Mesenchymal stem cell (in vitro differentiated cells and primary cell): ENCODE data around the gene PODXL.
A peak's percentile ranks its signal among the peaks of the same experiment; 100 is the strongest.

Source experiments
- DNase-seq: peaks from one replicate; pipeline ENCODE4 v3.0.0-alpha.2; 2013
- H2AFZ ChIP-seq: one replicate; pipeline ENCODE4 v1.6.1; 2013; ENCODE audit warnings: low read depth, mild to moderate bottlenecking, control low read depth, inconsistent platforms, low read length, moderate library complexity
- H2AK5ac ChIP-seq: 2 replicates; pipeline ENCODE4 v1.6.1; 2013; ENCODE audit warnings: low read length, moderate library complexity, mild to moderate bottlenecking, inconsistent platforms; ENCODE audit not compliant: severe bottlenecking
- H2BK120ac ChIP-seq: one replicate; pipeline ENCODE4 v1.6.1; 2013; ENCODE audit warnings: low read depth, mild to moderate bottlenecking, inconsistent platforms, low read length, moderate library complexity
- H2BK12ac ChIP-seq, 2 experiments: one replicate each; pipeline ENCODE4 v1.6.1; 2013; ENCODE audit warnings: inconsistent platforms in 2 of 2, low read length in 2 of 2, mild to moderate bottlenecking in 2 of 2, moderate library complexity in 2 of 2, control low read depth in 1 of 2
- H2BK15ac ChIP-seq: one replicate; pipeline ENCODE4 v1.6.1; 2013; ENCODE audit warnings: mild to moderate bottlenecking, low read depth, inconsistent platforms; ENCODE audit not compliant: poor library complexity, severe bottlenecking
- H2BK5ac ChIP-seq: 2 replicates; pipeline ENCODE4 v1.6.1; 2013; ENCODE audit warnings: low read depth, mild to moderate bottlenecking, low read length, control low read depth, inconsistent platforms; ENCODE audit not compliant: poor library complexity, severe bottlenecking
- H3K14ac ChIP-seq, 2 experiments: one replicate each; pipeline ENCODE4 v1.6.1; 2013; ENCODE audit warnings: inconsistent platforms in 2 of 2, low read length in 2 of 2, control low read depth in 1 of 2, mild to moderate bottlenecking in 1 of 2, moderate library complexity in 1 of 2
- H3K18ac ChIP-seq, 2 experiments: one replicate each; pipeline ENCODE4 v1.6.1; 2013; ENCODE audit warnings: inconsistent platforms in 2 of 2, low read length in 2 of 2, control low read depth in 1 of 2, low read depth in 1 of 2, mild to moderate bottlenecking in 1 of 2
- H3K23ac ChIP-seq, 2 experiments: one replicate each; pipeline ENCODE4 v1.6.1; 2013; ENCODE audit warnings: inconsistent platforms in 2 of 2, low read length in 2 of 2, mild to moderate bottlenecking in 2 of 2, moderate library complexity in 2 of 2, control low read depth in 1 of 2
- H3K27ac ChIP-seq: 2 replicates; pipeline ENCODE4 v1.5.1; 2013; ENCODE audit warnings: mild to moderate bottlenecking, moderate library complexity, low read length, control low read depth, inconsistent platforms; ENCODE audit not compliant: poor library complexity, severe bottlenecking
- H3K27me3 ChIP-seq, 2 experiments: 2 replicates each; pipeline versions ENCODE4 v1.6.1 to v1.7.0; 2013; ENCODE audit warnings: low read length in 2 of 2, mild to moderate bottlenecking in 2 of 2, moderate library complexity in 2 of 2, control low read depth in 1 of 2, inconsistent platforms in 1 of 2; ENCODE audit not compliant: control insufficient read depth in 1 of 2, insufficient read depth in 1 of 2
- H3K36me3 ChIP-seq, 2 experiments: 2 replicates each; pipeline versions ENCODE4 v1.6.1 to v1.7.0; 2013; ENCODE audit warnings: low read length in 2 of 2, control low read depth in 1 of 2, inconsistent platforms in 1 of 2, low read depth in 1 of 2, mild to moderate bottlenecking in 1 of 2; ENCODE audit not compliant: insufficient read depth in 2 of 2, control insufficient read depth in 1 of 2
- H3K4ac ChIP-seq, 2 experiments: one replicate each; pipeline ENCODE4 v1.6.1; 2013; ENCODE audit warnings: inconsistent platforms in 2 of 2, low read length in 2 of 2, mild to moderate bottlenecking in 2 of 2, moderate library complexity in 2 of 2, control low read depth in 1 of 2, low read depth in 1 of 2
- H3K4me1 ChIP-seq: 2 replicates; pipeline ENCODE4 v1.6.1; 2013; ENCODE audit warnings: low read depth, low read length, control low read depth; ENCODE audit not compliant: control insufficient read depth, insufficient read depth
- H3K4me2 ChIP-seq: 2 replicates; pipeline ENCODE4 v1.6.1; 2013; ENCODE audit warnings: low read length, mild to moderate bottlenecking, inconsistent platforms; ENCODE audit not compliant: poor library complexity, severe bottlenecking
- H3K4me3 ChIP-seq, 2 experiments: 2 replicates each; pipeline versions ENCODE4 v1.5.1 to v1.7.0; 2013; ENCODE audit warnings: low read length in 2 of 2, mild to moderate bottlenecking in 2 of 2, control low read depth in 1 of 2, low read depth in 1 of 2; ENCODE audit not compliant: insufficient read depth in 1 of 2
- H3K79me1 ChIP-seq: replicated peaks from 2 replicates; pipeline ENCODE4 v1.6.1; 2013; ENCODE audit warnings: mild to moderate bottlenecking, control low read depth, low read length, inconsistent platforms; ENCODE audit not compliant: poor library complexity, severe bottlenecking
- H3K9ac ChIP-seq: 2 replicates; pipeline ENCODE4 v1.7.0; 2013; ENCODE audit warnings: mild to moderate bottlenecking, low read length, moderate library complexity
- H3K9me3 ChIP-seq: 2 replicates; pipeline ENCODE4 v1.7.0; 2013; ENCODE audit warnings: mild to moderate bottlenecking, low read length; ENCODE audit not compliant: control insufficient read depth
- H4K8ac ChIP-seq: one replicate; pipeline ENCODE4 v1.6.1; 2013; ENCODE audit warnings: inconsistent platforms, mild to moderate bottlenecking, low read length, moderate library complexity
- H4K91ac ChIP-seq: one replicate; pipeline ENCODE4 v1.6.1; 2013; ENCODE audit warnings: mild to moderate bottlenecking, low read length, inconsistent platforms
- WGBS: methylation state at CpG from one replicate; pipeline ENCODE4 v1.1.7; 2013; ENCODE audit warnings: mixed read lengths; 5-methylcytosine and 5-hydroxymethylcytosine counted together

Gene PODXL

GRCh38 chr7:131544449-131545301 lies 11.8 kb downstream of the PODXL start:
- H3K18ac ChIP-seq, result no peak overlapping the region
- H3K4me3 ChIP-seq, result peak overlapping the region in 1 of 2 experiments; percentile 6
- H4K91ac ChIP-seq, result peak overlapping the region; percentile 54
- no peaks in the 10 kb centered on the region for H3K36me3 ChIP-seq
- H3K27ac ChIP-seq, result no peak overlapping the region
- no peak overlapping the region for H3K4ac ChIP-seq
- peak overlapping the region; percentile 36 for H2AFZ ChIP-seq
- no peak overlapping the region for H2BK5ac ChIP-seq
- no peak overlapping the region for H2BK12ac ChIP-seq
- H3K79me1 ChIP-seq, result no peaks in the 10 kb centered on the region
- no peaks in the 10 kb centered on the region for H3K9me3 ChIP-seq
- H3K27me3 ChIP-seq, result peaks cover 0 to 3% of the 10 kb centered on the region in 2 experiments
- H2BK15ac ChIP-seq, result peak overlapping the region; percentile 49
- peak overlapping the region; percentile 61 for H4K8ac ChIP-seq
- DNase-seq, result peak; percentile 55
- 75% methylated on average over 16 of the region's 16 CpGs for WGBS
- H3K4me2 ChIP-seq, result no peak overlapping the region
- no peak overlapping the region for H3K23ac ChIP-seq
- H3K9ac ChIP-seq, result no peak overlapping the region
- peaks cover 19% of the 10 kb centered on the region for H3K4me1 ChIP-seq
- H3K14ac ChIP-seq, result no peak overlapping the region
- H2AK5ac ChIP-seq, result no peak overlapping the region
- H2BK120ac ChIP-seq, result no peak overlapping the region

- no peak overlapping the region for H3K4me3 ChIP-seq
- no peak overlapping the region for H2BK15ac ChIP-seq
- H2AK5ac ChIP-seq, result no peak overlapping the region
- H3K14ac ChIP-seq, result no peak overlapping the region
- H2AFZ ChIP-seq, result no peak overlapping the region
- H3K4me1 ChIP-seq, result peaks cover 24% of the 10 kb centered on the region
- H2BK120ac ChIP-seq, result no peak overlapping the region
- no peak overlapping the region for H3K4ac ChIP-seq
- DNase-seq, result no peak
- H3K4me2 ChIP-seq, result no peak overlapping the region
- no peak overlapping the region for H4K91ac ChIP-seq
- no peak overlapping the region for H3K23ac ChIP-seq
- no peak overlapping the region for H4K8ac ChIP-seq
- H3K27ac ChIP-seq, result no peak overlapping the region
- H3K36me3 ChIP-seq, result no peaks in the 10 kb centered on the region
- H3K79me1 ChIP-seq, result no peaks in the 10 kb centered on the region
- no peak overlapping the region for H2BK12ac ChIP-seq
- WGBS, result 99% methylated on average over 3 of the region's 3 CpGs
- no peaks in the 10 kb centered on the region for H3K9me3 ChIP-seq
- H2BK5ac ChIP-seq, result no peak overlapping the region
- no peaks in the 10 kb centered on the region for H3K27me3 ChIP-seq
- H3K18ac ChIP-seq, result no peak overlapping the region
- no peak overlapping the region for H3K9ac ChIP-seq
Measured at GRCh38 chr7:131544021-131544420, 12.4 kb downstream of the PODXL start.

- Histone ChIP-seq H3K9me3 (no peaks in the 10 kb centered on the region), H3K4me1 (peaks cover 31% of the 10 kb centered on the region), H3K4ac (no peak overlapping the region), H3K79me1 (no peaks in the 10 kb centered on the region), H2BK5ac (no peak overlapping the region), H3K23ac (no peak overlapping the region), H3K27me3 (no peaks in the 10 kb centered on the region), H3K14ac (no peak overlapping the region), H3K27ac (no peak overlapping the region), H4K91ac (no peak overlapping the region), H2BK15ac (no peak overlapping the region), H2BK120ac (no peak overlapping the region), H2AK5ac (no peak overlapping the region), H3K18ac (no peak overlapping the region), H3K4me2 (no peak overlapping the region), H2AFZ (no peak overlapping the region), H3K9ac (no peak overlapping the region), H3K4me3 (no peak overlapping the region), H4K8ac (no peak overlapping the region), H3K36me3 (no peaks in the 10 kb centered on the region), H2BK12ac (no peak overlapping the region)
- DNase-seq, result no peak
- WGBS, result 96% methylated on average over 5 of the region's 5 CpGs
Measured at GRCh38 chr7:131543298-131543697, 13.1 kb downstream of the PODXL start.

GRCh38 chr7:131540491-131541162 lies 15.8 kb downstream of the PODXL start:
- no peak overlapping the region for H2AFZ ChIP-seq
- H3K4me2 ChIP-seq, result peak overlapping the region; percentile 9
- no peak overlapping the region for H3K9ac ChIP-seq
- H2AK5ac ChIP-seq, result no peak overlapping the region
- no peak overlapping the region for H3K18ac ChIP-seq
- peaks cover 37% of the 10 kb centered on the region for H3K4me1 ChIP-seq
- H3K14ac ChIP-seq, result no peak overlapping the region
- no peaks in the 10 kb centered on the region for H3K9me3 ChIP-seq
- H2BK15ac ChIP-seq, result no peak overlapping the region
- H2BK12ac ChIP-seq, result no peak overlapping the region
- H3K4me3 ChIP-seq, result no peak overlapping the region
- no peaks in the 10 kb centered on the region for H3K36me3 ChIP-seq
- H4K8ac ChIP-seq, result no peak overlapping the region
- 64% methylated on average over 18 of the region's 18 CpGs for WGBS
- no peak overlapping the region for H4K91ac ChIP-seq
- no peak overlapping the region for H2BK120ac ChIP-seq
- no peaks in the 10 kb centered on the region for H3K27me3 ChIP-seq
- no peaks in the 10 kb centered on the region for H3K79me1 ChIP-seq
- DNase-seq, result peak; percentile 69
- no peak overlapping the region for H3K4ac ChIP-seq
- no peak overlapping the region for H3K23ac ChIP-seq
- no peak overlapping the region for H3K27ac ChIP-seq
- no peak overlapping the region for H2BK5ac ChIP-seq
